ENCODE data around the gene MSH3.
"Not testable (repeated sequence)": the region's sequence is repeated elsewhere in the genome, so short reads cannot be mapped to it uniquely, and the experiment has no call there.

The MSH3 gene

GRCh38 chr5:80850168-80850567, 195.7 kb downstream of the MSH3 start:
- FAIRE-seq; DNase-seq (ENCODE audit: low spot score): not testable (repeated sequence)

- no peak for FAIRE-seq
- no peak for DNase-seq (ENCODE audit: low spot score)
Measured at GRCh38 chr5:80852331-80853245, 198.1 kb downstream of the MSH3 start.

- no peak for DNase-seq (ENCODE audit: low spot score)
- FAIRE-seq, result no peak
Measured at GRCh38 chr5:80853413-80853812, 199.0 kb downstream of the MSH3 start.

GRCh38 chr5:80854583-80854982, 200.1 kb downstream of the MSH3 start:
- FAIRE-seq (no peak), DNase-seq (ENCODE audit: low spot score) (no peak)

- no peak for DNase-seq (ENCODE audit: low spot score)
- no peak for FAIRE-seq
Measured at GRCh38 chr5:80860924-80861613, 206.6 kb downstream of the MSH3 start.

- DNase-seq (ENCODE audit: low spot score) (no peak), FAIRE-seq (no peak)
Measured at GRCh38 chr5:80863708-80864107, 209.3 kb downstream of the MSH3 start.

- FAIRE-seq, result no peak
- DNase-seq (ENCODE audit: low spot score), result no peak
Measured at GRCh38 chr5:80864109-80864508, 209.7 kb downstream of the MSH3 start.

- no peak for DNase-seq (ENCODE audit: low spot score)
- FAIRE-seq, result no peak
Measured at GRCh38 chr5:80864706-80865435, 210.4 kb downstream of the MSH3 start.

- FAIRE-seq (no peak), DNase-seq (ENCODE audit: low spot score) (no peak)
Measured at GRCh38 chr5:80865551-80865950, 211.1 kb downstream of the MSH3 start.

- FAIRE-seq, result no peak
Measured at GRCh38 chr5:80866371-80866770, 211.9 kb downstream of the MSH3 start.

GRCh38 chr5:80867233-80867632, 212.8 kb downstream of the MSH3 start:
- no peak for FAIRE-seq
- DNase-seq (ENCODE audit: low spot score), result no peak

More at GRCh38 chr5:80866371-80866770, 211.9 kb downstream of the MSH3 start:
- no peak for DNase-seq (ENCODE audit: low spot score)

- no peak for FAIRE-seq
- no peak for DNase-seq (ENCODE audit: low spot score)
Measured at GRCh38 chr5:80870442-80870841, 216.0 kb downstream of the MSH3 start.

GRCh38 chr5:80871541-80871961, 217.1 kb downstream of the MSH3 start:
- FAIRE-seq (no peak), DNase-seq (ENCODE audit: low spot score) (peak; percentile 64)

GRCh38 chr5:80874162-80874561, 219.7 kb downstream of the MSH3 start:
- DNase-seq (ENCODE audit: low spot score) (no peak), FAIRE-seq (no peak)

GRCh38 chr5:80877592-80877991, 223.1 kb downstream of the MSH3 start:
- FAIRE-seq, result no peak
- no peak for DNase-seq (ENCODE audit: low spot score)

- FAIRE-seq, result no peak
- DNase-seq (ENCODE audit: low spot score), result no peak
Measured at GRCh38 chr5:80881726-80882125, 227.3 kb downstream of the MSH3 start.

GRCh38 chr5:80883390-80883789, 228.9 kb downstream of the MSH3 start:
- DNase-seq (ENCODE audit: low spot score); FAIRE-seq: not testable (repeated sequence)

GRCh38 chr5:80884086-80884813, 229.8 kb downstream of the MSH3 start:
- FAIRE-seq, result no peak
- DNase-seq (ENCODE audit: low spot score), result no peak

GRCh38 chr5:80884929-80885328, 230.5 kb downstream of the MSH3 start:
- DNase-seq (ENCODE audit: low spot score) (no peak), FAIRE-seq (no peak)

- DNase-seq (ENCODE audit: low spot score) (no peak), FAIRE-seq (no peak)
Measured at GRCh38 chr5:80885396-80886000, 231.0 kb downstream of the MSH3 start.

- FAIRE-seq, result no peak
- DNase-seq (ENCODE audit: low spot score), result no peak
Measured at GRCh38 chr5:80894083-80894482, 239.6 kb downstream of the MSH3 start.

All from RCC 7860 (cell line).